Inferior parietal cortex (tissue), 1 donor: ENCODE results near the gene TCF7L1.

ENCODE experiments used
- DNase-seq: peaks from one replicate; pipeline ENCODE4 v3.0.0-alpha.2; 2016; ENCODE audit errors: extremely low spot score

TCF7L1 gene

GRCh38 chr2:85162746-85163301 is 29.6 kb downstream of the TCF7L1 start:
- no peak for DNase-seq

DNA sequence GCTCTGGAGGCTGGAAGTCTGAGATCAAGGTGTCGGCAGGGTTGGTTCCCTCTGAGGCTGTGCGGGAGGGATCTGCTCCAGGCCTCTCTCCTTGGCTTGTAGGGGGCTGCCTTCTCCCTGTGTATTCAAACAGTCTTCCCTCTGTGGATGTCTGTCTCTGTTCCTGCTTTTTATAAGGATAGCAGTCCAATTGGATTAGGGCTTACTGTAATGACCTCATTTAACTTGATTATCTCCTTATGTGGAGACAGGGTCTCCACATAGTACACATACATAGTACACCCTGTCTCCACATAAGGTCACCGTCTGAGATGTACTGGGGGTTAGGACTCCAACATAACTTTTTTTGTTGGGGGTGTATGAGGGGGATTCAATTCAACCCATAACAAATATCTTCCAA is 30.5 kb downstream of the TCF7L1 start:
- DNase-seq, result no peak

DNA sequence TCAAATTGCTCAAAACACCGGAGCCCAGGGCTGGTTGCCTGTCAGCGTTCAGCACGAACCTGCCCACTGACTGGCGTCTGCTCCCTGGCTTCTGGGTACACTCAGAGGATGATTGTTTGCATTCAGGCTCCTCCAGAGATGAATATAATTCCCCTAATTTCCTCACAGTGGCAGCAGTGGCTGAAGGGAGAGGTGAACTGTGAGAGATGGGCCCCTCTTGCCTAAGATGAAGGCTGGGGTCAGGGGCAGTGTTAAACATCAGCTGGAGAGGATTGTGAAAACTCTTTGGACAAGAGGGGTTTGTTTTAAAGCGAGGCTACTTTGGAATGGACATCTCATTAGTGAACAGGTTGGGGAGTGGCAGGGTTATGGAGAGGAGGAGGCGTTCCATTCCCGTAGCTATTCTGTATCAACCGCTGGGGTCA is 31.0 kb downstream of the TCF7L1 start:
- DNase-seq, result no peak

GRCh38 chr2:85165088-85165690 is 32.0 kb downstream of the TCF7L1 start:
- no peak for DNase-seq

- no peak for DNase-seq
Measured at GRCh38 chr2:85166021-85166420, 32.8 kb downstream of the TCF7L1 start.

DNA sequence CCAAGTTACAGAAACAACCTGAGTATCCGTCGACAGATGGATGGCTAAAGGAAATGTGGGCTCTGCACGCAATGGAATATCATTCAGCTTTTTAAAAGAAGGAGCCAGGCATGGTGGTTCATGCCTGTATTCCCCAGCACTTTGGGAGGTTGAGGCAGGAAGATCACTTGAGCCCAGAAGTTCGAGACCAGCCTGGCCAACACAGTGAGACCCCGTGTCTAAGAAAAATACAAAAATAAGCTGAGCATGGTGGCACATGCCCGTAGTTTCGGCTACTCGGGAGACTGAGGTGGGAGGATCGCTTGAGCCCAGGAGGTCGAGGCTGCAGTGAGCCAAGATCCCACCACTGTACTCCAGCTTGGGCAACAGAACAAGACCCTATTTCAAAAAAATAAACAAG is 34.3 kb downstream of the TCF7L1 start:
- DNase-seq, result no peak

DNA sequence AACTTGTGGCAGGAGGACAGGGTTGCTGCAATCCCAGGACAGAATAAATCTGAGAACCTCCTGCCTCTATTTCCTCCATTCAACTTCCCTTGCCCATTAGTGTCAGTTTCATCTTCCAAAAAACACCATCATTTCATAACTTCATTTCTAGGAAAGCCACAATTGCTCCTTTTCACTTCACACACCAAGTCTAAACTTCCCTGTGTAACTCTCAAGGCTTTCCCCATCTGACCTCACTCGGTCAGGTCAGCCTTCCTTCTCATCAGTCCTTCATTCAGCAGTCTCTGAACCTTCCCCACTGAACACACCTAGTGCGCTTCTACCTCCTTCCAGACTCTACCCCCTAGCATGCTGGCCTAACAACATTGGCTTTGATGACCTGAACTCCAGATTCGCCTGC is 35.8 kb downstream of the TCF7L1 start:
- DNase-seq, result no peak

DNA sequence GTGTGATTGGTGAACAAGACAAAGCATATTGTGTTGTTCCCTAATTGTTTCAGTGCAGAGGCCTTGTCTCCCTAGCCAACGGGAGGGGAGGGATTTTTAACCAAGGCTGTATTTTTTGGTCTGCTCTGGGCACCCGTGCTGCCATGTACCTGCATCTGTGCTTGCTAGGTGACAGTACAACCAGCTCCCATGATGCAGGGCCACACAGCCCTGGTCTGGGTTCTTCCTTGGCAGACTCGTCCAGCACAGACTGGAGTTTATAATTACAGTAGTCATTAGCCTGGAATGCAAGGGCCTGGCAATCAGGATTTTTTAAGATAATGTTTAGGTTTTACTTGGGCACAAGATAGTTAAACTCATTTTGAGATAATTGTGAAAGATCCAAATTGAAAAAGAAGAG is 36.4 kb downstream of the TCF7L1 start:
- no peak for DNase-seq

GRCh38 chr2:85170938-85171475 is 37.8 kb downstream of the TCF7L1 start:
- no peak for DNase-seq

GRCh38 chr2:85171916-85172315 is 38.7 kb downstream of the TCF7L1 start:
- DNase-seq, result no peak

DNA sequence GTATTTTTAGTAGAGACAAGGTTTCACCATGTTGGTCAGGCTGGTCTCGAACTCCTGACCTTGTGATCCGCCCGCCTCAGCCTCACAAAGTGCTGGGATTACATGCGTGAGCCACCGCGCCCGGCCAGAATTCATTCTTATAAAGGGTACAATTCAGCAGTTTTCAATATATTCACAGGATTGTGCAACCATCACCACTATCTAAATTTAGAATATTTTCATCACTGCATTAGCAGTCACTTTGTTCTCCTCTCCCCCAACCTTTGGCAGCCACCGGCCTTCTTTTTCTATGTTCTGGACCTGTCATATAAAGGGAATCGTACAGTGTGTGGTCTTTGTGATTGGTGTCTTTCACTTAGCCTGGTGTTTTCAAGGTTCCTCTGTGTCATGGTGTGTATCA is 40.7 kb downstream of the TCF7L1 start:
- DNase-seq, result no peak

GRCh38 chr2:85174943-85175342 is 41.8 kb downstream of the TCF7L1 start:
- no peak for DNase-seq

- no peak for DNase-seq
Measured at GRCh38 chr2:85175369-85176299, 42.4 kb downstream of the TCF7L1 start.

GRCh38 chr2:85177031-85177824 is 44.0 kb downstream of the TCF7L1 start:
- DNase-seq, result no peak

DNA sequence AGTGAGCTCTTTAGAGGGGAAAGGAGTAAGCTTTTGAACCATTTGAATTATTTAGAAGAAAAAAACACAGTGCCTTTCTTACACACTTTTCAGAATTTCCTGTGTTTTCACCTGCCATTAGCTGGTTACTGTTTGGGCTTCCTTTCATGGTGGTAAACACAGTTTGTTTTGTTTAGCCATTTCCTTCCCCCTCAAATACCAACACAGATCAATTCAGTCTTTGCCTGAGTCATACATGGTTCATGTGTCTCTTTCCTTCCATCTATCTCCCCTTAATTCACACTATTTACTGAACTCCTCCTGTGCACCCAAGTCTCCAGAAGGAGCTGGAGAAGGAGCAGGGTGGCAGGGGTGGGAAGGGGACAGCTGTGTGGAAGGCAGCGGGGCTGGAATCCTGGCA is 45.0 kb downstream of the TCF7L1 start:
- no peak for DNase-seq

DNA sequence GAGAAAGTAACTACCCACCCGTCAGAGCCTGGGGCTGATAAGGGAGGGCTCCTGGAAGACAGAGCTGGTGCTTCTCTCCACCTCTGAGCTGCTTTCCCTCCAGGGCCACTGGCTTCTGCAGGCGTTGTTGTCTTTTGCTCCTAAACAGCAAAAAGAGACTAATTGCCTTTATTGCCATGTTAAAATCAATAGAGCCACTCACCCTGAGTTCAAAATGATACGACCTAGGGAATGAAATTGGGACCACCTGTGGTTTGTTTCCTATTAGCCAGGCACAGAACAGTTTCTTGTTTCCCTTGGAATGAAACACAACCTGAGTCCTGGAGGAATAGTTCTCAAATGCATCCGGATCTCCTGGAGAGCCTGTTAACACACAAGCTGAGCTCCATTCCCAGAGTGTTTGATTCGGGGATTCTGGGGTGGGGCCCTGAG is 45.8 kb downstream of the TCF7L1 start:
- DNase-seq, result no peak

GRCh38 chr2:85179541-85179940 is 46.3 kb downstream of the TCF7L1 start:
- DNase-seq, result no peak

DNA sequence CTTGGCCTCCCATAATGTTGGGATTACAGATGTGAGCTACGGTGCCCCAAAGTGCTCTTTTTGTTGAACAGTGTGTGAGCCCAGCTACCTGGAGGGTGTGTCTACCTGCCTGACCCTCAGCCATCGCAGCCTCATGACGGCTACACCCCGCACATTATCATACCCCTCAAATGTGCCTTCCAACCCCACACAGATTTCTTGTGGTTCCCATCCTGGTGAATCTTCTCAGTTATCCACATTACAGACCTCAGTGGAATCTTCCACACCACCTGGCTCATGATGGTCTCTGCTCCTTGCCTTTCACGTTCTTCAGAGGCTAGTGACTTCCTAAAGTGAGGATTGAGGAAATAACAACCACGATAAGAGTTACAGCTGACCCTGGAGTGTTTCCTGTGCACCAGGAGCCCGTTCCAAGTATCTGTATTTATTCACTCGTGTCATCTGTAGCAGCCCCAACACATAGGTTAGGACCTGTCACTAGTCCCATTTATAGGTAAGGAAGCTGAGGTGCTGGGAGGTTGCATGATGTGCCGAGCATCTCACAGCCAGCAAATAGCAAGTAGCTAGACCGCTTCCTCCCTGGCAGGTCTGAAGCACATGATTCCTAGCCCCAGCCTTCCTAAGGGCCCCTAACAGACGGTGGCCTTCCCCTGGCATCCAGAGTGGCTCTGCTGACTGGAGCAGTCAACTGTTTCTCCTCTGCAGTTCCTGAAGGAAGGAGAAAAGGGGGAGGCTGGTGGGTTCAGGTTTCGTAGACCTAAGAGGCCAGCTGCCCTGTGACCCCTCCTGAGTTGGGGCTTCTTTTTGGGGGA is 47.3 kb downstream of the TCF7L1 start:
- DNase-seq, result no peak

- DNase-seq, result no peak
Measured at GRCh38 chr2:85181134-85181631, 48.0 kb downstream of the TCF7L1 start.

GRCh38 chr2:85181844-85182456 is 48.8 kb downstream of the TCF7L1 start:
- no peak for DNase-seq
